Endothelial cell of umbilical vein (primary cell): ENCODE measurements around the gene TBC1D23.

Experiments
- CTCF ChIP-seq, 2 donors: IDR thresholded peaks; 1 replicate in 1 of 2; 2 replicates in 1 of 2; pipeline ENCODE4 v1.5.1; 2011; ENCODE audit warnings: low read length in 2 of 2, mild to moderate bottlenecking in 2 of 2, moderate library complexity in 2 of 2, control low read depth in 1 of 2, inconsistent platforms in 1 of 2, low read depth in 1 of 2; ENCODE audit not compliant: insufficient read depth in 1 of 2; ENCODE audit errors: extremely low read depth in 1 of 2
- EZH2 ChIP-seq: IDR thresholded peaks from 2 replicates; pipeline ENCODE4 v1.6.1; 2012; ENCODE audit warnings: borderline replicate concordance, low read depth, mild to moderate bottlenecking, moderate library complexity, low read length, inconsistent platforms; ENCODE audit not compliant: severe bottlenecking
- POLR2A ChIP-seq: IDR thresholded peaks from 2 replicates; pipeline ENCODE4 v1.6.1; 2012; ENCODE audit warnings: low read depth, mild to moderate bottlenecking, control low read depth, low read length
- POLR2AphosphoS5 ChIP-seq: IDR thresholded peaks from 2 replicates; pipeline ENCODE4 v1.6.1; 2012; ENCODE audit warnings: low read depth, mild to moderate bottlenecking, control low read depth, low read length, moderate library complexity; ENCODE audit not compliant: insufficient read depth

GRCh38 chr3:100227511-100227921, 33.3 kb upstream of the TBC1D23 start:
- TF ChIP-seq CTCF (IDR thresholded peaks at IDR 0.05; ENCODE audit: extremely low read depth in 1 of 2, insufficient read depth in 1 of 2, low read depth in 1 of 2, low read length in 2 of 2): no peak
- TF ChIP-seq POLR2A: no peak
- no peak for TF ChIP-seq POLR2AphosphoS5
- TF ChIP-seq EZH2: no peak
